GM18508 (cell line): ENCODE measurements around the gene SORCS2.

Experiments used
- ATAC-seq: cut with Tn5 transposase; IDR thresholded peaks from one replicate; pipeline ENCODE4 v1.9.1; 2021; ENCODE audit warnings: moderate number of reproducible peaks; ENCODE audit not compliant: insufficient read depth, unreplicated experiment

The SORCS2 gene

GRCh38 chr4:7715271-7716009 is 523.1 kb downstream of the SORCS2 start:
- no peak for ATAC-seq

- ATAC-seq = no peak
These were observed 523.8 kb downstream of the SORCS2 start for GRCh38 chr4:7716010-7716721.

- no peak for ATAC-seq
These were observed 524.8 kb downstream of the SORCS2 start for GRCh38 chr4:7717161-7717560.

GRCh38 chr4:7717946-7718490 is 525.7 kb downstream of the SORCS2 start:
- no peak for ATAC-seq

GRCh38 chr4:7719354-7720174 is 527.2 kb downstream of the SORCS2 start:
- ATAC-seq = no peak

- no peak for ATAC-seq
These were observed 529.7 kb downstream of the SORCS2 start for GRCh38 chr4:7721984-7722551.

- ATAC-seq = no peak
These were observed 530.5 kb downstream of the SORCS2 start for GRCh38 chr4:7722766-7723387.

- no peak for ATAC-seq
These were observed 531.3 kb downstream of the SORCS2 start for GRCh38 chr4:7723625-7724024.

- no peak for ATAC-seq
These were observed 533.6 kb downstream of the SORCS2 start for GRCh38 chr4:7725951-7726350.

- no peak for ATAC-seq
These were observed 534.5 kb downstream of the SORCS2 start for GRCh38 chr4:7726665-7727413.

- ATAC-seq = no peak
These were observed 535.4 kb downstream of the SORCS2 start for GRCh38 chr4:7727749-7728148.

- ATAC-seq = no peak
These were observed 539.1 kb downstream of the SORCS2 start for GRCh38 chr4:7731437-7731836.

GRCh38 chr4:7732263-7732662 is 539.9 kb downstream of the SORCS2 start:
- no peak for ATAC-seq

GRCh38 chr4:7733201-7733600 is 540.9 kb downstream of the SORCS2 start:
- ATAC-seq = no peak

- no peak for ATAC-seq
These were observed 541.7 kb downstream of the SORCS2 start for GRCh38 chr4:7733801-7734650.

- ATAC-seq = no peak
These were observed 542.4 kb downstream of the SORCS2 start for GRCh38 chr4:7734651-7735260.

GRCh38 chr4:7735395-7735794 is 543.1 kb downstream of the SORCS2 start:
- ATAC-seq = no peak

- ATAC-seq = no peak
These were observed 543.6 kb downstream of the SORCS2 start for GRCh38 chr4:7735961-7736360.
